BLaER1 (cell line): ENCODE measurements around the gene STIM1.

Experiments
- H3K27ac ChIP-seq: shearing (Covaris generic); formaldehyde crosslinking; 2 replicates; pipeline ENCODE4 v1.8.1; 2022
- H3K27me3 ChIP-seq: shearing (Covaris generic); formaldehyde crosslinking; 2 replicates; pipeline ENCODE4 v1.8.1; 2022
- H3K36me3 ChIP-seq: shearing (Covaris generic); formaldehyde crosslinking; 2 replicates; pipeline ENCODE4 v1.8.1; 2022
- H3K4me1 ChIP-seq: shearing (Covaris generic); formaldehyde crosslinking; 2 replicates; pipeline ENCODE4 v1.8.1; 2022
- H3K4me2 ChIP-seq: shearing (Covaris generic); formaldehyde crosslinking; 2 replicates; pipeline ENCODE4 v1.8.1; 2022
- H3K4me3 ChIP-seq: shearing (Covaris generic); formaldehyde crosslinking; 2 replicates; pipeline ENCODE4 v1.8.1; 2022
- H3K9ac ChIP-seq: shearing (Covaris generic); formaldehyde crosslinking; 2 replicates; pipeline ENCODE4 v1.8.1; 2022
- H3K9me3 ChIP-seq: shearing (Covaris generic); formaldehyde crosslinking; 2 replicates; pipeline ENCODE4 v1.8.1; 2022
- H4K20me1 ChIP-seq: shearing (Covaris generic); formaldehyde crosslinking; 2 replicates; pipeline ENCODE4 v1.8.1; 2022
- Cebpa-rat ChIP-seq: shearing (Covaris generic); IDR thresholded peaks from 2 replicates; pipeline ENCODE4 v1.8.1; 2022

STIM1 gene

DNA sequence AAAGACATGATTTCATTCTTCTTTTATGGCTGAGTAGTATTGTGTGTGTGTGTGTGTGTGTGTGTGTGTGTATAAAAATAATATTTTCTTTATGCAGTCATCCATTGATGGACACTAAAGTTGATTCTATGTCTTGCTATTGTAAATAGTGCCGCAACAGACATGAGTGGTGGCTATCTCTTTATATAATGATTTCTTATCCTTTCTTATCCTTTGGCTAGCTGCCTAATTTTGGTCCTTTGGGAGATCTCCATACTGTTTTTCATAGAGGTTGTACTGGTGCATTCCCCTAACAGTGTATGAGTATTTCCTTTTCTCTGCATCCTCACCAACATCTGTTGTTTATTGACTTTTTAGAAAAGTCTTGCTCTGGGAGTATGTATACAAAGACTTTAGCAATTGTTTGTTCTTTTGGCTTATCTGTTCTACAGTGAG is 107.0 kb downstream of the STIM1 start:
- Histone ChIP-seq H3K36me3 (0 out of 2 replicates have a peak, but pooled peaks cover 2% of the 10 kb centered on the region), H3K27me3 (no peaks in the 10 kb centered on the region), H3K27ac (no peak overlapping the region), H3K4me2 (no peak overlapping the region), H3K9ac (no peak overlapping the region), H3K9me3 (no peaks in the 10 kb centered on the region), H3K4me3 (no peak overlapping the region), H3K4me1 (peaks cover 7% of the 10 kb centered on the region; the same call in 1 of the 2 replicates), H4K20me1 (no peaks in the 10 kb centered on the region)
- TF ChIP-seq Cebpa-rat: no peak

DNA sequence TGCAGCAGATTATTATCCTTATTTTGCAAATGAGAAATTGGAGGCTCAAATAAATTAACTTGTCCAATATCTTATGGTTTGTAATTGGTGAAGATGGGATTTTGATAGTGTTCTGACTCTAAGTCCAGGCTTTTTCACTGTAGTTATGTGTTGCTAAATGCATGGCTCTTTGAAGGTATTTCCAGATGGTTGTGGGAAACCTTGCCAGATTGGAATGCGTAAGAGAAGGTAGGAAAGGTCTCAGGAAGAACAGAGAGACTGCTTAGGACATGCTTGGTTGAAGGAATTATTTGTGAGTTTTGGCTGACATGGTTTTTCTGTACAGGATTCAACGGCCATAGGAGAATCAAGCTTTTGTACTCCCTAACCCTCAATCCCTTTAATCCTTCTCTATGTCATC is 108.6 kb downstream of the STIM1 start:
- no peak overlapping the region for H3K4me2 ChIP-seq
- TF ChIP-seq Cebpa-rat: no peak
- no peak overlapping the region for H3K9ac ChIP-seq
- no peaks in the 10 kb centered on the region; the same call in 1 of the 2 replicates for H3K9me3 ChIP-seq
- peaks cover 16% of the 10 kb centered on the region; the same call in 1 of the 2 replicates for H3K36me3 ChIP-seq
- no peak overlapping the region for H3K27ac ChIP-seq
- no peaks in the 10 kb centered on the region for H3K27me3 ChIP-seq
- no peaks in the 10 kb centered on the region for H4K20me1 ChIP-seq
- peaks cover 7% of the 10 kb centered on the region; the same call in 1 of the 2 replicates for H3K4me1 ChIP-seq
- no peak overlapping the region for H3K4me3 ChIP-seq

DNA sequence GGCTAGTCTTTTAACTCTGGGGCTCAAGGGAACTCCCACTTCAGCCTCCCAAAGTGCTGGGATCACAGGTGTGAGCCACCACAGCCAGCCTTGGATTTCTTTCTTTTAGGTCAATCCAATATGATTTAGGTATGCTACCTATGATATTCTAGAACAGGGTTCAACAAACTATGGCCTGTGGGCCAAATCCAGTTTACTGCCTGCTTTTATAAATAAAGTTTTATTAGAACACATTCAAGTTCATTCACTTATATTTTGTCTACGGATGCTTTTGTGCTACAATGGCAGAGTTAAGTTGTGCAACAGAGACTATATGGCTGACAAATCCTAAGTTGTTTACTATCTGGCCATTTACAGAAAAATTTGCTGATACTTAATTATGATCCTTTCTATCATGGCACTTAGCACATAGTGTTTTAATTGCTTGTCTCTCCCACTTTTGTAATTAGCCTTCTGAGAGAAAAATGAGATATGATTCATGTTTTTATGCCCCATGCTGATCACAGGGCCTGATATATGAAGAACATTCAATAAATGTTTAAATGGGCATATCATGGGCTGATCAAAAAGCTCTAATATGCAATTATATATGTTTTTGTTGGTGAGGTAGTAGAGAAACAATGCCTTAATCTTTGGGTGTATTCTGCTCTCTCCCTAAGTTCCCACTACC is 109.6 kb downstream of the STIM1 start:
- Histone ChIP-seq H4K20me1 (no peaks in the 10 kb centered on the region), H3K27me3 (no peaks in the 10 kb centered on the region), H3K9ac (no peak overlapping the region), H3K9me3 (no peaks in the 10 kb centered on the region; the same call in 1 of the 2 replicates), H3K4me2 (no peak overlapping the region), H3K36me3 (peaks cover 22% of the 10 kb centered on the region; the same call in 1 of the 2 replicates), H3K27ac (no peak overlapping the region), H3K4me1 (peaks cover 7% of the 10 kb centered on the region; the same call in 1 of the 2 replicates), H3K4me3 (no peak overlapping the region)
- no peak for TF ChIP-seq Cebpa-rat

DNA sequence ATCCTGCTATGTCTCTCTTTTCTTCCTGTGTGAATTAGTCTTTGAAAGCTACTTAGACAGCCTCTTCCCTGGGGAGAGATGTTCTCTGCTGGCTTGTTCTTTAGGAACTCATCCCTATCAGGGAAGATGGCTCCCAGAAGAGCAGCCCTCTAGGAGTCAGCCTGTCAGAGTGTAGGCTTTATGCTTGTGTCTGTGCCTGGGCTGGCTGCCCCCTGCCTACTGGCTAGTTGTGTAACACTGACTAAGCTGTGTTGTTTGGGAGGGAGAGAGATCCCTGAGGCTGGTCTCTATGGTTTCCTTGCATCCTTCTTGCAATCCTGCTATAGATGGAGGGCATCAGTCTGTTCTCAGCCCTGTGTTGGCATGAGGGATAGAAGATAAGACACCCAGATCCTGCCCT is 112.2 kb downstream of the STIM1 start:
- no peak for TF ChIP-seq Cebpa-rat
- H4K20me1 ChIP-seq: no peaks in the 10 kb centered on the region

DNA sequence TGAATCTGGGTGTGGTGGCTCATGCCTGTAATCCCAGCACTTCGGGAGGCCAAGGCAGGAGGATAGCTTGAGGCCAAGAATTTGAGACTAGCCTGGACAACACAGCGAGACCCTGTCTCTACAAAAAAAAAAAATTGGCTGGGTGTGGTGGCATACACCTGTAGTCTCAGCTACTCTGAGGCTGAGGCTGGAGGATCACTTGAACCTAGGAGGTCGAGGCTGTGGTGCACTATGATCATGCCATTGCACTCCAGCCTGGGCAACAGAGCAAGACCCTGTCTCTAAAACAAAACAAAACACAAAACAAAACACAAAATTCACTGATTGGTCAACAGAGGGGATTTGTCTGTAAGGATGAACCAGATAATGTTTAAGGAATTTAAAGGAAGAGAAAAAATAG is 113.7 kb downstream of the STIM1 start:
- Histone ChIP-seq H3K4me2 (no peak overlapping the region), H3K4me3 (no peak overlapping the region), H3K4me1 (no peaks in the 10 kb centered on the region), H3K27ac (no peak overlapping the region), H3K9me3 (no peaks in the 10 kb centered on the region; the same call in 1 of the 2 replicates), H3K36me3 (peaks cover 22% of the 10 kb centered on the region; the same call in 1 of the 2 replicates), H4K20me1 (no peaks in the 10 kb centered on the region), H3K9ac (no peak overlapping the region), H3K27me3 (no peaks in the 10 kb centered on the region)
- TF ChIP-seq Cebpa-rat: no peak

More for the DNA sequence above, 112.2 kb downstream of the STIM1 start:
- H3K9me3 ChIP-seq: no peaks in the 10 kb centered on the region; the same call in 1 of the 2 replicates
- no peak overlapping the region for H3K4me3 ChIP-seq
- no peaks in the 10 kb centered on the region for H3K27me3 ChIP-seq
- H3K36me3 ChIP-seq: peaks cover 22% of the 10 kb centered on the region; the same call in 1 of the 2 replicates
- no peak overlapping the region for H3K27ac ChIP-seq
- H3K9ac ChIP-seq: no peak overlapping the region
- H3K4me1 ChIP-seq: no peaks in the 10 kb centered on the region
- H3K4me2 ChIP-seq: no peak overlapping the region

DNA sequence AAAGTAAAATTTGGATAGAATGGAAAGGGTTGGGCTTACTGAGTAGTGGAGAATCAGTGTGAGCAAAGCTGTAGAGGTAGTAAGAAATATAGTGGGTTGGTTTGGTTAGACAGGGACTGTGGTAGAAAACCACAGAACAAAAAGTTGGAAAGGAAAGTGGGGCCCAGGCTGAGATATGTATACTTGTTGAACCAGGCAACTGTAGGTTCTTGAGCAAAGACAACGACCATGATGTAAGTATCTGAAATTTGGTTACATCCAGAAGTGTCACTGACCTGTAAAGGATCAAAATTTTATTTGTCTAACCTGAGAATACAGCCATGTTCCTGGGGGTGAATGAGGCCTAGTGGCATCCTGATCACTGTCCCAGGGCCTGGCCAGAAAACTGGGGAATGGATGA is 114.1 kb downstream of the STIM1 start:
- H3K4me3 ChIP-seq: no peak overlapping the region
- no peaks in the 10 kb centered on the region for H4K20me1 ChIP-seq
- peaks cover 22% of the 10 kb centered on the region; the same call in 1 of the 2 replicates for H3K36me3 ChIP-seq
- H3K9me3 ChIP-seq: no peaks in the 10 kb centered on the region; the same call in 1 of the 2 replicates
- no peaks in the 10 kb centered on the region for H3K27me3 ChIP-seq
- no peak for TF ChIP-seq Cebpa-rat
- H3K4me2 ChIP-seq: no peak overlapping the region
- no peak overlapping the region for H3K9ac ChIP-seq
- no peaks in the 10 kb centered on the region for H3K4me1 ChIP-seq
- no peak overlapping the region for H3K27ac ChIP-seq

DNA sequence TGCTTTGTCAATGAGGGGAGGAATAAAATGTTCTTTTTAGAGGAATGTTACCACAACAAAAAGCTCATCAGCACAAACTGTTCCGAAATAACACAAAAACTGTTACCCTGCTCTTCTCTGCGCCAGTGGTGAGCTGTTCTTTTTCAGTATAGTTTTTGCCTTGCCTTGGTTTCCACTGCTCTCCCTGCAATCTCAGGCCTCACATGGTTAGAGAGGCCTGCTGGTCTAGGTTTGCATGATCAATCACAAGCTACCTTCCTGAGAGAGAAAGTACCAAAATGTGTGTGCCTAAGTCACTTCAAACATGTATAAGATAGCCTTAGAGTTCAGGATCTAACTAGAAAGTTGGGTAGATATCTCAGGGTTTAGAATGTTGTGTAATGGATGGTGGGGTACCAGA is 114.6 kb downstream of the STIM1 start:
- H3K27me3 ChIP-seq: no peaks in the 10 kb centered on the region
- H3K4me2 ChIP-seq: no peak overlapping the region
- H3K9me3 ChIP-seq: no peaks in the 10 kb centered on the region; the same call in 1 of the 2 replicates
- H4K20me1 ChIP-seq: no peaks in the 10 kb centered on the region
- no peak overlapping the region for H3K4me3 ChIP-seq
- no peak overlapping the region for H3K27ac ChIP-seq
- H3K4me1 ChIP-seq: no peaks in the 10 kb centered on the region
- no peak for TF ChIP-seq Cebpa-rat
- no peak overlapping the region for H3K9ac ChIP-seq
- H3K36me3 ChIP-seq: peaks cover 22% of the 10 kb centered on the region; the same call in 1 of the 2 replicates

DNA sequence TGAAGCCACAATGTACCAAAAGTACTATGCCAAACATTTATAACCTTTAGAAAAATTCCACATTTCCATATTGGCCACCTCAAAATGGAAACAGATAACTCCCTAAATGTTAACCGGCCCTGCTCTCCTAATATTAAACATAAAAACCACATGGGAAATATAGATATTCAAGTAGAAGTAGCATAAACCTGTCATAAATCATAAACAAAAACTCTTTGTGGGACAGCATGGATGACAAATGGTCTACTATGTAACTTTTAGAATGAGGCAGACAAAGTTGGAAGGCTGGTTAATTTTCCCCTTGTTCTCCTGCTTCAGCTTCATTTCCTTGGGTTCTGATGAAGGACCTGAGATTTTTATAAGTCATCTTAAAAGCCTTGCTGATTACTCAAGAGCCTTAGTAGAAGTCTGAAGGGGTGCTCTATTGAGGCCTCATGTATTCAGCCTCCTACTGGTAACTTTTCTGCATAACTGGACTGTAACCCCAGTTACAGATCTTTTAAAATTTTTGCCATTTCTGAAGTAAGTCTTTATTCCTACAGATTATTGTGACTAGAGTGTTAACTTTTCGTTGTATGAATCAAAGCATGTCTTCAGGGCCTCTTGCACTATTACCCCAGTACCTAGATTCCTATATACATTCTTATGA is 116.4 kb downstream of the STIM1 start:
- Histone ChIP-seq H3K27ac (no peak overlapping the region), H3K4me3 (no peak overlapping the region), H3K4me2 (no peak overlapping the region), H3K9me3 (no peaks in the 10 kb centered on the region; the same call in 1 of the 2 replicates), H3K27me3 (no peaks in the 10 kb centered on the region), H4K20me1 (no peaks in the 10 kb centered on the region), H3K9ac (no peak overlapping the region), H3K36me3 (peaks cover 22% of the 10 kb centered on the region; the same call in 1 of the 2 replicates), H3K4me1 (no peaks in the 10 kb centered on the region)
- TF ChIP-seq Cebpa-rat: no peak

DNA sequence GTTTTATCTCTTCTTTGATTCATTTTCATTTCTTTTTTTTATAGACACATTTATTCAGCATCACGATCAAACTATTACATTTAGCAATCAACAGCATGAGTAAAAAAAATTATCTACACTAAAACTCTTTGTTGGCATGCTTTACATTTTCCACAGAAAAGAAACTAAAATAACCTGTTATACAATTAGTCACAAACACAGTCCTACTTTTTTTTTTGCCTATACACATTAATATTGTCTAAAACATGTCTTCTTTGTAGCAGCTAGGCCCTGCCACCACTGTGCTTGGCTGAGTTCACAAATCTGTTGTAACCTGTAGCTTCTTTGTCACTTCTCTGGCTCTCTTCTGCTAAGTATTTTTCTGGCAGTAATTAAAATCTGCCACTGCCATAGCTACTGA is 117.0 kb downstream of the STIM1 start:
- Histone ChIP-seq H3K9me3 (no peaks in the 10 kb centered on the region; the same call in 1 of the 2 replicates), H3K4me3 (no peak overlapping the region), H3K4me1 (no peaks in the 10 kb centered on the region), H3K9ac (no peak overlapping the region), H4K20me1 (no peaks in the 10 kb centered on the region), H3K27ac (no peak overlapping the region), H3K4me2 (no peak overlapping the region), H3K36me3 (peaks cover 20% of the 10 kb centered on the region; the same call in 1 of the 2 replicates), H3K27me3 (no peaks in the 10 kb centered on the region)
- TF ChIP-seq Cebpa-rat: no peak

DNA sequence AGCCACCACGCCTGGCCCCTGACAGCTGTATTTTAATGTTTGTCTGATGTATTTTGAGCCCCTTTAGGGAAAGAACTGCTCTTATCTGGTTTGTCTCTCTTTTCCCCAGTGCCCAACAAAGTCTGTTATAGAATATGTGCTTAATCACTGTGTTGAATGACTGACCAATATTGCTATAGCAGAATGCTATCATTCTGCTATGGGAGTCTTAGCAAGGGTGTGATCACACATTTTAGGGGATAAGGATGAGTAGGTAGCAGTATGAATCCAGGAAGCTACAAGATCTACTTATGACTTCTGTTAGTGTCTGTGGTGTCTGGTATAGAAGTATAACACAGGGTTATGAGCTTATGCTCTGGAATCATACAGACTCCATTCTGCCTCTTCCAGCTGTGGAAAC is 121.6 kb downstream of the STIM1 start:
- H3K4me2 ChIP-seq: no peak overlapping the region
- no peaks in the 10 kb centered on the region for H3K36me3 ChIP-seq
- no peak overlapping the region for H3K27ac ChIP-seq
- H3K9me3 ChIP-seq: no peaks in the 10 kb centered on the region
- no peak overlapping the region for H3K9ac ChIP-seq
- TF ChIP-seq Cebpa-rat: no peak
- H3K4me1 ChIP-seq: no peaks in the 10 kb centered on the region
- H3K4me3 ChIP-seq: no peak overlapping the region
- no peaks in the 10 kb centered on the region for H4K20me1 ChIP-seq
- no peaks in the 10 kb centered on the region for H3K27me3 ChIP-seq
